H1 (cell line): ENCODE results near the gene PTPN2. TPM values are rescaled to one million over a fixed set of nuclear protein-coding genes. Genes with fewer than 3 reads are reported as not detected.

Source experiments
- CTCF ChIA-PET: fragments of 300-600 bp; sonication (Branson Sonifier 250); formaldehyde crosslinking; loops from one replicate; lab custom pipeline; 2021; ENCODE audit not compliant: partially characterized antibody; lab: Charles Lee
- POLR2A ChIA-PET: fragments of 300-600 bp; sonication (Branson Sonifier 250); formaldehyde crosslinking; loops from one replicate; lab custom pipeline; 2021; ENCODE audit warnings: inconsistent platforms; ENCODE audit not compliant: partially characterized antibody; lab: Charles Lee
- DNase-seq, 2 experiments: peaks; one replicate each; pipeline versions ENCODE4 v3.0.0 to v3.0.0-alpha.2; 2010 to 2022; ENCODE audit warnings: low spot score in 2 of 2, low read depth in 1 of 2, mixed read lengths in 1 of 2
- FAIRE-seq: peaks from 2 replicates; lab custom pipeline; 2011; peaks lifted over from hg19 to GRCh38; lab: Jason Lieb, UNC
- H2AFZ ChIP-seq: 2 replicates; pipeline ENCODE4 v1.8.1; 2012; ENCODE audit warnings: low read length, inconsistent platforms
- H2AK5ac ChIP-seq: 2 replicates; pipeline ENCODE4 v1.6.1; 2013; ENCODE audit warnings: low read depth, low read length
- H2BK120ac ChIP-seq: replicated peaks from 2 replicates; pipeline ENCODE3; 2013; ENCODE audit warnings: low read depth, low read length, inconsistent platforms
- H2BK12ac ChIP-seq: 2 replicates; pipeline ENCODE4 v1.6.1; 2013; ENCODE audit warnings: low read depth, low read length
- H2BK15ac ChIP-seq: 2 replicates; pipeline ENCODE4 v1.6.1; 2013; ENCODE audit warnings: low read length
- H2BK20ac ChIP-seq: 2 replicates; pipeline ENCODE4 v1.6.1; 2013; ENCODE audit warnings: low read length
- H2BK5ac ChIP-seq: 2 replicates; pipeline ENCODE4 v1.6.1; 2013; ENCODE audit warnings: low read depth, low read length
- H3K14ac ChIP-seq: 2 replicates; pipeline ENCODE4 v1.6.1; 2013; ENCODE audit warnings: inconsistent platforms; ENCODE audit not compliant: insufficient read length
- H3K18ac ChIP-seq: 2 replicates; pipeline ENCODE4 v1.6.1; 2013; ENCODE audit warnings: low read length; ENCODE audit errors: extremely low read depth
- H3K23ac ChIP-seq: 2 replicates; pipeline ENCODE4 v1.6.1; 2013; ENCODE audit warnings: inconsistent platforms; ENCODE audit not compliant: insufficient read length
- H3K23me2 ChIP-seq: 2 replicates; pipeline ENCODE4 v1.6.1; 2013; ENCODE audit warnings: low read depth, low read length
- H3K27ac ChIP-seq: 2 replicates; pipeline ENCODE4 v1.6.1; 2011; ENCODE audit warnings: low read depth, low read length, inconsistent platforms
- H3K27me3 ChIP-seq, 4 experiments: replicated peaks in 1 of 4; 1 replicate in 1 of 4; 2 replicates in 3 of 4; pipeline versions ENCODE4 v1.6.1 to v1.8.1; 2011 to 2013; ENCODE audit warnings: low read length in 3 of 4, mild to moderate bottlenecking in 3 of 4, inconsistent platforms in 2 of 4, mixed read lengths in 2 of 4, moderate library complexity in 1 of 4; ENCODE audit not compliant: control insufficient read depth in 3 of 4, insufficient read depth in 3 of 4; ENCODE audit errors: extremely low read depth in 1 of 4
- H3K36me3 ChIP-seq, 4 experiments: 2 replicates each; pipeline versions ENCODE4 v1.6.1 to v1.8.1; 2011 to 2013; ENCODE audit warnings: mild to moderate bottlenecking in 4 of 4, low read length in 3 of 4, moderate library complexity in 2 of 4, control low read depth in 1 of 4, inconsistent platforms in 1 of 4; ENCODE audit not compliant: insufficient read depth in 4 of 4, control insufficient read depth in 2 of 4
- H3K4ac ChIP-seq: replicated peaks from 2 replicates; pipeline ENCODE3; 2013; ENCODE audit warnings: low read length, low read depth, mixed read lengths, inconsistent platforms; ENCODE audit not compliant: insufficient read length
- H3K4me1 ChIP-seq, 4 experiments: replicated peaks in 1 of 4; 1 replicate in 1 of 4; 2 replicates in 3 of 4; pipeline versions ENCODE4 v1.6.1 to v1.8.1; 2011 to 2013; ENCODE audit warnings: low read length in 3 of 4, inconsistent platforms in 2 of 4, mixed read lengths in 1 of 4; ENCODE audit not compliant: insufficient read depth in 4 of 4, control insufficient read depth in 3 of 4
- H3K4me2 ChIP-seq, 2 experiments: 2 replicates each; pipeline versions ENCODE4 v1.6.1 to v1.8.1; 2011 to 2013; ENCODE audit warnings: low read depth in 2 of 2, low read length in 2 of 2, control low read depth in 1 of 2, inconsistent platforms in 1 of 2, mild to moderate bottlenecking in 1 of 2; ENCODE audit not compliant: insufficient read depth in 1 of 2
- H3K4me3 ChIP-seq, 4 experiments: fragments of 200-600, 300-600 bp in 1 of 4; sonication (generic), shearing (Covaris generic), sonication (Bioruptor Twin) in 1 of 4; 2 replicates each; pipeline versions ENCODE4 v1.5.1 to v1.8.1; 2011 to 2016; ENCODE audit warnings: low read length in 4 of 4, low read depth in 3 of 4, control low read depth in 2 of 4, inconsistent platforms in 2 of 4, mild to moderate bottlenecking in 2 of 4, mixed read lengths in 1 of 4, moderate library complexity in 1 of 4; ENCODE audit not compliant: insufficient read depth in 2 of 4; ENCODE audit errors: extremely low read depth in 1 of 4
- H3K56ac ChIP-seq: replicated peaks from 2 replicates; pipeline ENCODE3; 2013; ENCODE audit warnings: low read depth, mild to moderate bottlenecking, mixed read lengths, low read length, inconsistent platforms; ENCODE audit not compliant: insufficient read length
- H3K79me1 ChIP-seq: 2 replicates; pipeline ENCODE4 v1.6.1; 2013; ENCODE audit warnings: low read depth, low read length, control low read depth
- H3K79me2 ChIP-seq, 2 experiments: 2 replicates each; pipeline versions ENCODE4 v1.6.1 to v1.8.1; 2012 to 2013; ENCODE audit warnings: low read length in 2 of 2, mild to moderate bottlenecking in 2 of 2, inconsistent platforms in 1 of 2; ENCODE audit not compliant: insufficient read depth in 2 of 2, control insufficient read depth in 1 of 2
- H3K9ac ChIP-seq, 4 experiments: replicated peaks in 1 of 4; 1 replicate in 1 of 4; 2 replicates in 3 of 4; pipeline versions ENCODE4 v1.6.1 to v1.8.1; 2011 to 2013; ENCODE audit warnings: low read depth in 3 of 4, low read length in 3 of 4, control low read depth in 2 of 4, mild to moderate bottlenecking in 2 of 4, moderate library complexity in 2 of 4, inconsistent platforms in 1 of 4; ENCODE audit errors: extremely low read depth in 1 of 4
- H3K9me3 ChIP-seq, 2 experiments: 2 replicates each; pipeline versions ENCODE4 v1.6.1 to v1.8.1; 2012 to 2013; ENCODE audit warnings: mild to moderate bottlenecking in 2 of 2, moderate library complexity in 2 of 2, control low read depth in 1 of 2, inconsistent platforms in 1 of 2, low read depth in 1 of 2, low read length in 1 of 2, mixed read lengths in 1 of 2; ENCODE audit not compliant: insufficient read depth in 2 of 2
- H4K20me1 ChIP-seq, 2 experiments: replicated peaks in 1 of 2; 2 replicates each; pipeline versions ENCODE3 to v1.8.1; 2011 to 2013; ENCODE audit warnings: inconsistent platforms in 2 of 2, low read length in 2 of 2, mild to moderate bottlenecking in 1 of 2; ENCODE audit not compliant: insufficient read depth in 2 of 2, control insufficient read depth in 1 of 2
- H4K5ac ChIP-seq: 2 replicates; pipeline ENCODE4 v1.6.1; 2013; ENCODE audit warnings: low read length, low read depth, mixed read lengths, inconsistent platforms; ENCODE audit not compliant: insufficient read length
- H4K8ac ChIP-seq: 2 replicates; pipeline ENCODE4 v1.8.0; 2013; ENCODE audit warnings: mild to moderate bottlenecking, moderate library complexity, low read length, inconsistent platforms; ENCODE audit not compliant: insufficient read depth; ENCODE audit errors: extremely low read depth
- H4K91ac ChIP-seq: replicated peaks from 2 replicates; pipeline ENCODE3; 2013; ENCODE audit warnings: low read length, mixed read lengths, inconsistent platforms; ENCODE audit not compliant: insufficient read length
- CEBPB ChIP-seq: IDR thresholded peaks from 2 replicates; pipeline ENCODE4 v1.6.1; 2012; ENCODE audit warnings: low read depth, low read length
- KDM4A ChIP-seq: IDR thresholded peaks from one replicate; pipeline ENCODE4 v1.7.1; 2012; ENCODE audit warnings: low read depth, mild to moderate bottlenecking, moderate library complexity, low read length, inconsistent platforms; ENCODE audit not compliant: severe bottlenecking
- WGBS, 2 experiments: shearing (Covaris generic) in 1 of 2; methylation state at CpG; one replicate each; pipeline versions ENCODE4 v1.1.6 to v1.1.7; 2013 to 2015; ENCODE audit warnings: low lambda C conversion rate in 2 of 2, mixed read lengths in 2 of 2, inconsistent platforms in 1 of 2, low coverage in 1 of 2, missing lambda C conversion rate in 1 of 2; ENCODE audit not compliant: insufficient replicate concordance in 2 of 2, insufficient coverage in 1 of 2, insufficient read length in 1 of 2; ENCODE audit errors: extremely low coverage in 1 of 2, missing lambda C conversion rate in 1 of 2; 5-methylcytosine and 5-hydroxymethylcytosine counted together
- polyA plus RNA-seq, 7 experiments: library from polyadenylated mRNA; depleted of rRNA in 3 of 7; stranded (reverse) in 5 of 7; unstranded in 2 of 7; fragments of >200 nt in 5 of 7; fragments of 200-250 nt in 2 of 7; gene quantifications; 1 replicate in 5 of 7; 2 replicates in 1 of 7; 4 replicates in 1 of 7; pipeline versions ENCODE4 v1.2.1 to v1.2.3, GENCODE V29; 2011 to 2013; ENCODE audit warnings: missing spikeins in 2 of 7, mixed read lengths in 2 of 7
- total RNA-seq: library from RNA; stranded (reverse); fragmentation: NEBNext Ultra II Directional; extraction: Animal tissue kit (Norgen Biotek cat#: 25700); gene quantifications from 2 replicates; pipeline ENCODE4 v1.2.1, GENCODE V29; 2021
- TF ChIP-seq, protein P1 (sequence below): IDR thresholded peaks from 2 replicates; pipeline ENCODE4 v1.6.1; 2012; ENCODE audit warnings: inconsistent platforms
- TF ChIP-seq, protein P2 (sequence below): IDR thresholded peaks from 2 replicates; pipeline ENCODE4 v1.6.1; 2012; ENCODE audit warnings: inconsistent platforms

PTPN2 gene
- total and polyA plus RNA-seq, 2 of the 8 experiments (the other 6 are each of a cell fraction or from before 2014, with no cell fraction given), result 16.4 to 54.0 TPM

DNA sequence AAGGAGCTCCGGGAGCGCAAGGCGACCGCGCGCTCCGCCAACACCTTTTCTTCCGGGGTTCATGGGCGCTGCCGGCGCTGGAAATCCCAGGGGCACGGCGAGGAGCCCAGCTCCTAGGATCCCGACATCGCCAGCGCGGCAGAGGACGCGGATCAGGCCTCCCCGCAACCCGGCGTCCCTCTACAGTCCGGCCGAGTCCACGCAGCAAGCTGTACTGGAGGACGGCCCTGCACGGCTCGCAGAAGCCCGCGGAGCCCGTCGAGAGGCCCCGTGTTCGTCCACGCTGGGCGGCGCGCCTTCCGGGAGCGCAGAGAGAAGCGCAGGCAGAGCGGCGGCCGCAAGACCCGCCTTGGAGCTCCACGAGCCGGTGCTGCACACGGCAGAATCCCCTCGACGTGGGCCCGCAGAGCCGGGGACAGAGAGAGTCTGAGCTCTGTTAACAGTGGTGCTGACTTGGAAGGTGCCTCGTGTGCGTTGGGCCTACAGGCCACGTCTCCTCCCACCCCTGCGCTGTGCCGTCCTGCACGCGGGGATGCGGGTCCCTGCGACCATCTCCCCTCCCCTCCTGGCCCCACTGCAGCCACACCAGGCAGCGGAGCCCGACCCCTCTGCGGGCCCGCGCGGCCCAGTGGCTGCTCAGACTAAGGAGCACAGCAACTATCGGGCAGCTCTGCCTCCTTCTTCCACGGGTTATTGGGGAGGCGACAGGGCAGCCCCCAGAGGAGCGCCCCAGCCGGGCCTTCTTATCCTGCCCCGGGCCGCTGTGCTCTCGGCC, 28.1 kb upstream of the PTPN2 start:
- no peaks in the 10 kb centered on the region for H3K23me2 ChIP-seq
- H2BK12ac ChIP-seq, result no peak overlapping the region
- H3K4ac ChIP-seq, result no peak overlapping the region
- no peak overlapping the region for H4K5ac ChIP-seq
- H3K36me3 ChIP-seq, result no peaks in the 10 kb centered on the region
- H3K27me3 ChIP-seq, result peaks cover 0 to 18% (median 6%) of the 10 kb centered on the region in 4 experiments; a peak in 4 of 7 replicates
- peak overlapping the region; percentile 69; the same call in 1 of the 2 replicates for H2AFZ ChIP-seq
- FAIRE-seq, result no peak
- H4K8ac ChIP-seq, result peak overlapping the region; percentile 89
- CTCF ChIA-PET, result interaction anchor here (0.9 to 1.7 kb wide), 7 partner anchors 9 to 192 kb away, joined by 3 to 5 read pairs (median 4); no protein-coding TSS in a partner anchor
- H3K79me1 ChIP-seq, result no peaks in the 10 kb centered on the region
- no peak overlapping the region for H3K23ac ChIP-seq
- H2BK15ac ChIP-seq, result 0 out of 2 replicates have a peak overlapping the region, but pooled peaks have one; percentile 8
- peak in 1 of 2 experiments; percentile 54 for DNase-seq
- POLR2A ChIA-PET, result interaction anchor here (0.6 to 1.9 kb wide), 8 partner anchors 12 to 536 kb away, joined by 3 to 8 read pairs (median 4); partner anchors contain the start of genes CEP192, CEP76 and PSMG2
- no peak overlapping the region for H4K91ac ChIP-seq
- peak overlapping the region; percentile 8 to 26; a peak in 2 of 4 replicates for H3K4me2 ChIP-seq
- WGBS, 2 experiments, result 88% methylated on average over 70 of the region's 75 CpGs; no CpG with 5 or more reads in 1 of the 2 experiments
- peak overlapping the region; percentile 51; the same call in 1 of the 2 replicates for H3K18ac ChIP-seq
- H3K9me3 ChIP-seq, result no peaks in the 10 kb centered on the region; a peak in 1 of 4 replicates
- no peaks in the 10 kb centered on the region; a peak in 1 of 7 replicates for H3K4me1 ChIP-seq
- no peak overlapping the region for H2BK120ac ChIP-seq
- no peak overlapping the region for H3K56ac ChIP-seq
- H3K14ac ChIP-seq, result no peak overlapping the region
- no peaks in the 10 kb centered on the region for H4K20me1 ChIP-seq
- no peak overlapping the region for H2AK5ac ChIP-seq
- no peak overlapping the region for H2BK5ac ChIP-seq
- H3K9ac ChIP-seq, result no peak overlapping the region
- H3K79me2 ChIP-seq, result no peaks in the 10 kb centered on the region
- H2BK20ac ChIP-seq, result no peak overlapping the region
- TF ChIP-seq CEBPB (no peak), KDM4A (peak; percentile 9)
- TF ChIP-seq, protein P1, sequence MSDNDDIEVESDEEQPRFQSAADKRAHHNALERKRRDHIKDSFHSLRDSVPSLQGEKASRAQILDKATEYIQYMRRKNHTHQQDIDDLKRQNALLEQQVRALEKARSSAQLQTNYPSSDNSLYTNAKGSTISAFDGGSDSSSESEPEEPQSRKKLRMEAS, result peak; percentile 64; the same call in 1 of the 2 replicates
- TF ChIP-seq, protein P2, sequence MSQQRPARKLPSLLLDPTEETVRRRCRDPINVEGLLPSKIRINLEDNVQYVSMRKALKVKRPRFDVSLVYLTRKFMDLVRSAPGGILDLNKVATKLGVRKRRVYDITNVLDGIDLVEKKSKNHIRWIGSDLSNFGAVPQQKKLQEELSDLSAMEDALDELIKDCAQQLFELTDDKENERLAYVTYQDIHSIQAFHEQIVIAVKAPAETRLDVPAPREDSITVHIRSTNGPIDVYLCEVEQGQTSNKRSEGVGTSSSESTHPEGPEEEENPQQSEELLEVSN, result peak; percentile 25
- H3K4me3 ChIP-seq, result peak overlapping the region in 2 of 4 experiments; percentile 5 to 25; a peak in 1 of 8 replicates
- H3K27ac ChIP-seq, result no peak overlapping the region
